HuH-7 (cell line): ENCODE data around the gene RASGEF1C.
"Not testable (repeated sequence)": the region's sequence is repeated elsewhere in the genome, so short reads cannot be mapped to it uniquely, and the experiment has no call there.

Source experiments
- DNase-seq: peaks from one replicate; pipeline ENCODE4 v3.0.0; 2011; ENCODE audit warnings: low spot score

Gene RASGEF1C

DNA sequence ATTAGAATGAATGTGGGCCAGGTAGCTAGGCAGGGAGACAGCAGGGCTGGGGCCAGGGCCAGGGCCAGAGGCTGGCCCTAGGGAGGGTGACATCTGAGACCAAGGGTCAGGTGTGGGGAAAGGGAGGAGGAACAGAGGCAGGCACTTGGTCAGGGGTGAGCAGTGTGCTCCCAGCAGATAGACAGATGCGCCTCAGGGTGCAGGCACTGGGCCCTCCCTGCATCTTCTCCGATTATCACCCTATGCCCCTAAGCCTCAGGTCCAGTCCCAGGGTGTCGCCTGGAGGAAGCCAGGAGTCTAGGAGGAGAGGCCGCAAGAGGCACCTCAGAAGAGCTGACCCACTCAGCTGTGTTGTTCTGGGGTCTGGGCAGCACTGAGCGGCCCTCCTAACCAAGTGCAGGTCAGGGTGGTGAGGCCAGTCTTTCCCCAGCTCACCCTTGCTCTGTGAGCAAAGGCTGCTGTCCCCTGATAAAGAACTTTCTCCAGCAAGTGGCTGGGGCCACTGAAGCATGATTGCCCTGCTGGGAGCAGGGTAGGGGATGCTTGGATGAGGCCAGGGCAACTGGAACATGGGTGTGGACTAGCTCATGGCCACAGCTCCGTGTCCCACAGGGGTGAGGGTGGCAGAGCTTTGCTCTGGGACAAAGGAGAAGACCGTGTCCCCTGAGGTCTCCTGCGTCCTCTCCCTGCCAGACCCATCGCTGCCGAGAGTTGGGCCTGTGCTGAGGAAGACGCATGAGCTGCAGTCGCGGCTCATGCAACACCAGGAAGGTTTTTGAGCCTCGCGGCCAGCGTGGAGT lies 2.1 kb upstream of the RASGEF1C start:
- no peak for DNase-seq

DNA sequence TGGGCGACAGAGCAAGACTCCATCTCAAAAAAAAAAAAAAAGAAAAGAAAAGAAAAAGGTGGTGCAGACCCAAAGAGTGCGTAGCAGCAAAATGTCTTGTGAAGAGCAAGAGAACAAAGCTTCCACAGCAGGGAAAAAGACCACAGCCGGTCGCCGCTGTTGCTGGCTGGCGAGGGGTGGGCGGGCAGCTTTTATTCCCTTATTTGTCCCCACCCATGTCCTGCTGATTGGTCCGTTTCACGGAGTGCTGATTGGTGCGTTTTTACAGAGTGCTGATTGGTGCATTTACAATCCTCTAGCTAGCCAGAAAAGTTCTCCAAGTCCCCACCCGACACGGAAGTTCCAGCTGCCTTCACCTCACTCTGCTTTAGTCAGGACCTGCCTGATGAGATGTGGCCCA lies 1.1 kb upstream of the RASGEF1C start:
- not testable (repeated sequence) for DNase-seq

DNA sequence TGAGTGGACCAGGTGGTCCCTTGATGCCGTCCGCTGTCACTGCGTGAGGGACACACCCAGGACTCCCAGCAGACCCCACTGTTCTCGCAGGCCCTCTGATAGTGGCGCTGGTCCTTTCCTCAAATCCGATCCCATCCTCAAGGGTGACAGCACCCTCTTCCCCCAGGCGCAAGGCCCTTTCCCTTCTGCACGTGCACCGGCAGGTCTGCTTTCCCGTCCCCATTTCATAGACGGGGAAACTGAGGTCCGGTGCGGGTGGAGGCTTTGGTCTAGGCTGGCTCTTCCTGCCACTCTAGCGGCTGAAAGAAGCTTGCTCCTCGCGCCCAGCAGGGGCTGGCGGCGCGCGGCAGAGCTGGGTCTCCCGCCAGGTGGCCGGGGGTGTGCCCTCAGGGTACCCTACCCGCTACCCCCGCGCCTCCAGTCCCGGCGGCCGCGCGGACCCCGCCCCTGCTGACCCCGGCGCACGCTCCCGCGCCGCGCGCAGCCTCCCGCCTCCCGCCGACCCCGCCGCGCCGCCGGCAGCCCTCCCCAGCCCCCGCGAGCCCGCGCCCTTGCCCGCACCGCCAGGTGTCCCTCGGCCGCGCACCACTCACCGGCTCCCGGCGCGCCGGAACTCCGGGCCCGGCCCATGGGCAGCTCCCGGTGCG lies 453 bp downstream of the RASGEF1C start:
- peak; percentile 75 for DNase-seq

DNA sequence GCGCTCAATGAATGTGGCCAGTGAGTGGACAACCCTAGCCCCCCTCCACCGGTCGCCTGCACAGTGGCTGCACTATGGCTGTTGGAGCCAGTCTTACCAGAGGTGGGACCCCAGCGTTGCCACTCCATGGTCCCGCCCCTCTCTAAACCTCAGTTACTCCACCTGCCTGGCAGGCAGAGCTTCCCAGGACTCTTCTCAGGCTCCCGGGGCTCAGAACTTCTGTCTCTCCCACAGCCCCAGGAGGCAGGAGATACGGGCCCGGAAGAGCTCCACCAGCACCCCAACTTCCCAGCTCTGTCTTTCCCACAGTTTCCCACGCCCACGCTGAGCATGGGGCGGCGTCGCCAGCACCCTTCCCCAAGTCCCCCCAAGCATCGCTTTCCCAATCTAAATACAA lies 975 bp downstream of the RASGEF1C start:
- DNase-seq = no peak

DNA sequence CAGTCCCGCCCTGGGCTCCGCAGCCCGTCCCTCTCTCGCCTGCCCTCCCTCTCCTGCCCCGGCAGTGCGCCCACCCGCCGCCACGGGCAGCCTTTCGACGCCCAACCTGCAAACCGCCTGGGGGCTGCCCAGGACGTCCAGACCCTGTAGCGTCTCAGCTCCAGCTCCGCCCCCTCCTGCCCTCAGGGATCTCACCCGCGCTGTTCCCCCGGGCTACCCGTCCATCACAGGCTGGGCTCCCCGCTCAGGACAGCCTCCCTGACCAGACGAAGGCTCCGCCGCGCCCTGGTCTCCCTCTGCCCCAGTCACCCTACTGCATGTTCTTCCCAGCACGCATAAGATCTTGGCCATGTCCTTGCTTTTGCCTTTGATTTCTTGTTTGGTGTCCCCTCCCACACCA lies 1.4 kb downstream of the RASGEF1C start:
- DNase-seq = no peak

DNA sequence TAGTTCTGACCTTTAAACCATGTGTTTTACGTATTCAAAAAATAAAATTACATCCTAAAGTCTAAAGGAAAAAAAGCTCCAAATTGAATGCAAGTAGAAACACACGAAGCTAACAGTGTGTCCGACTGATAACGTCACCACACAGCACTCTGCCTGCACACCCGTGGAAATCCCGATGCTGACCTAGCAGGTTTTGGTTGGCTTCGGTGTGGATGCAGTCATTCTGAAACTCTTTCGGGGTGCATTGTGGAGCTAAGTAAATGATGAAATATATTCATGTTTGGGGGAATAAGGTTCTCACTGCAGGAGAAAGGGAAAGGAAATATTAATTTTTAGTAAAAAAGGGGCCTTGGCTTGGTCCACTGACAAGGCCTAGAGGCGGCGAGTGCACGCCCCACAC lies 2.0 kb downstream of the RASGEF1C start:
- DNase-seq = no peak

DNA sequence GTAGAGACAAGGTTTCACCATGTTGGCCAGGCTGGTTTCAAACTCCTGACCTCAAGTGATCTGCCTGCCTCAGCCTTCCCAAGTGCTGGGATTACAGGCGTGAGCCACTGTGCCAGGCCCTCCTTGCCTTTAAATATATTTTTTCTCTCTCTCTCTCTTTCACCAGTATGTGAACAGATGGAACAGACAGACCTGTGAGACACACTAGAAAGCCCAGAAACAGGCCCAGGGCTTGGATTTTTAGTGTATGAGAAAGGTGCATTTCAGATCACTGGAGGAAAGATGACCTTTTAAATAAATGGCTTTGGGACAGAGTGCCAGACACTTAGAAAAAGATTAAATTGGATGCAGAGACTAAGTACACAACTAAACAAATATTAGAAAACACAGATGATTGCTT lies 3.1 kb downstream of the RASGEF1C start:
- no peak for DNase-seq

DNA sequence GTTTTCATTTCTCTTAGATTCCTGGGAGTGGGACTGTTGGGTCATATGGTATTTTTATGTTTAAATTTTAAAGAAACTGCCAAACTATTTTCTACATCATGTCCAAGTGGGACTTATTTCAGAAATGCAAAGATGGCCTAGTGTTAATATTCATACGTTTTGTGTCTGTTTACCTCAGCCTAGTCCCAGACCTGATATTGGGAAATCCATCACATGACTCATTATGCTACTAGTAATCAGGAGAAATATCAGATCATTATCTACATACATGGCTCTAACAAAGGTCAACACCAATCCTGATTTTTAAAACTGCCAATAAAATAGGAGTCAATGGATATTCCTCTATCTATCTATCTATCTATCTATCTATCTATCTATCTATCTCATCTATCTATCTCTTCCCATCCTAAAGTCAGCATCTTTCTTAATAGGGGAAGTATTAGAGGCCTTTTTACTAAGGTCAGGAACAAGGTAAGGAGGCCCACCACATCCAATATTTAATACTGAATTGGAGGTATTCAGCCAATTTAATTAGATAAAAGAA lies 4.7 kb downstream of the RASGEF1C start:
- DNase-seq = no peak

DNA sequence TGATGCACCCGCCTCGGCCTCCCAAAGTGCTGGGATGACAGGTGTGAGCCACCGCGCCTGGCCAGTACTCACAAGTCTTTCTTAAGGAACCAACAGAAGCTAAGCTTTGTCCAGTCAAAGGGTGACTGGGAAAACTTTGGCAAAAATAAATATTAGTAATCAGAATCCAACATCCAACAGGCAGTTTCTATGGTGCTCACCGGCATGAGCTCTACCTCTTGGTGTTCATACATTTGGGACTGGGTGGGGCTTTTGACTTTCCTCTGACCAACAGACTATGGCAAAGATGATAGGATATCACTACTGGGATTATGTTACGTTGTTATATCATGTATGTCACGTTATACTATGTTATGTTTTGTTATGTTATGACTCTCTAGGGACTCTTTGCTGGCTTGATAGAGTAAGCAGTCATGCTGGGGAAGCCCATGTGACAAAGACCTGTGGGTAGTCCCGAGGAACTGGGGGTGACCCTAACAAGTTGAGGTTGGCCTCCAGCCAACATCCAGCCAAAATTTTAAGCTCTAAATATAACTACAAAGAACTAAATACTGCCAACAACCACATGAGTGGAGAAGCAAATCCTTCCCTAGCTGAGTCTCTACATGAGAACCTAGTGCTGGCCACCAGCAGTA lies 6.0 kb downstream of the RASGEF1C start:
- DNase-seq = no peak

DNA sequence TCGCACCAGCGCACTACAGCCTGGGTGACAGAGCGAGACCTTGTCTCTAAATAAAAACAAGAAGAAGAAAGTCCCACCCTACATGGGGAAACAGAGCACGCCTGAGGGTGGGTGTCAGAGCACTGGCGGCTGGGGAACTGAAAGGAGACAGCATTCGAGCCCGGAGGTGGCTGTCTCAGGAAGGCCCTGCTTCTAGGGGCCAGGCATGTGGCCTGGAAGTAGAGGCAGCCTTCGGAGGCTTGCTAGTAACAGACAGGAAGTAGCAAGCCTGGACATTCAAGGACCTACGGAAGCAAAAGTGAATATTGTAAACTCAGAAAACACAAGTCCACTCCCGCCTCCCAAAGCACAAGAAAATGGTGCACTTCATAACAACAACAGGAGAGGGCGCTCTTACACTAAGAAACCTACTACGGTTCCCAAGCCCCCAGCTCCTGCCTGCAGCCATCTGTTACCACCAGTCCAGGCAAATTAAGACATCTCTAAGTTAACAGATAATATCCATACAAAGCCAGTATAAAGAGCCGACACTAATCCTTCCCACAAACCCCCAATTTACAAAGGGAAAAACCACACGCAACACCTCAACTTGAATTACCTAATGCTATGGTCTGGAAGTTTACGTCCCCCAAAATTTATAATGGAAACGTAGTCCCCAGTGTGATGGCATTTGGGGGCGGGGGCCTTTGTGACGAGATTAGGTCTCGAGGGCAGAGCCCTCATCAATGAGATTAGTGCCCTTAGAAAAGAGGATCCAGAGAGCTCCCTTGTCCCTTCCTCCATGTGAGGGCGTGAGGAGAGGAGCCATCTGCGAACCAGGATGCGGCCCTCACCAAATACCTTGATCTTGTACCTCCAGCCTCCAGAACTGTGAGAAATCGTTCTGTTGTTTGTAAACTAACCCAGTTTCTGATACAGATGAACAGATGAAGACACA lies 7.7 kb downstream of the RASGEF1C start:
- DNase-seq = peak; percentile 81

DNA sequence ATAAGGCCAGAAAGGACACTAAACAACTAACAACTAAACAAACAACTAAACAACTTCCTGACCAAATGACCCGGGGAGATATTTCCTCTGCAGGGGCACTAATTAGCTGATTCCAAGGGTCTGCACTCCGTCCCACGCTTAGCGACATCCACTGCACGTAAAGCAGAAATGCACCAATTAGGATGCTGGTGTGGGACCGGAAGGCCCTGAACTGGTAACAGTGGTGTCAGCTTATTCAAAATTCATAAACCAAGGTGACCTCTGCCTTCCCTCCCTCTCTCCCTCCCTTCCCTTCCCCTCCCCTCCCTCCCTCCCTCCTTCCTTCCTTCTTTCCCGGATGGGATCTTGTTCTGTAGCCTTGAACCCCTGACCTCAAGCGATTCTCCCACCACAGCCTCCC lies 9.6 kb downstream of the RASGEF1C start:
- DNase-seq = no peak

DNA sequence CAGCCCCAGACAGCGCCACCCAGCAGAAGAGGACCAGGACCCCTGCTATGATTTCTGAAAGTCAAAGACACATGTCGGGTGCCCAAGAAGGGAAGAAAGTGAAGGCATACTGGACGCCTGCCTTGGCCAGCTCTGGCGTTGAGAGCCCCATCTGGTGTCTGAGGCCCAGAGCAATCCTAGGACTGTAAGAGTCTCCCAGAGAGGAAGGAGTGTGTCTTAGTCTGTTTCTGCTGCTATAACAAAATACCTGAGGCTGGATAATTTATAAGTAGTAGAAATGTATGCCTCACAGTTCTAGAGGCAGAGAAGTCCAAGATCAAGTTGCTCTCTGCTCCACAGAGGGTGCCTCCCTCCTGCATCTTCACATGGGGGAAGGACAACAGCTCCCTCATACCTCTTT lies 10.8 kb downstream of the RASGEF1C start:
- DNase-seq = no peak

DNA sequence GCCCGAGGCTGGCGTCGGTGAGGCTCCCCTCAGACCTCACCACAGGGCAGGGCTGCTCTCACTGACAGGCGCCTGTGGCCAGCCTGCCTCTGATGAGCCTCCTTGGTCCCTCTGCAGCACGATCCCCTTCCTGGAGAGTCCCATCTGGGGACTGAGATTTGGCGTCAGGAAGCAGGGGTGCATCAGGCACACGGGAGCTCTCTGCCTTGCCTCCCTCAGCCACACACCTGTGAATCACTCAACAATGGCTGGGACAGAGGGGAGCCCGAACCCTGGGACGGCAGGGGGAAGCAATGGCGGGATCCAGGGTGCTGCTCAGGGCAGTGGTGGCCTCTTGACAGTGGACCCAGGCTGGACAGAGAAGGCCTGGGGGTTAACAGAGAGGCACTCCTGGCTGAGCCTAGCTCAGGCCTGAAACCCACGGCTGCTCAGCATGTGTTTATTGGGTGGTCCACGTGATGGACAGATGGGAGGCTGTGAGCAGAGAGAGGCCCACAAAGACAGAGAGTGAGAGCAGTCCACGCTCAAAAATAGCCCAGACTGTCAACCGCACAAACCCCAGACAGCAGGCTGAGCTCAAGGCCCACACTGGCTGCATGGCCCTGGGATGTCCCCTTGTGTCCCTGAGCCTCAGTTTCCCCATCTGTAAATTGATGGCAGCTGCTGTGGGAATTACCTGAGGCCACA lies 11.9 kb downstream of the RASGEF1C start:
- DNase-seq = no peak

DNA sequence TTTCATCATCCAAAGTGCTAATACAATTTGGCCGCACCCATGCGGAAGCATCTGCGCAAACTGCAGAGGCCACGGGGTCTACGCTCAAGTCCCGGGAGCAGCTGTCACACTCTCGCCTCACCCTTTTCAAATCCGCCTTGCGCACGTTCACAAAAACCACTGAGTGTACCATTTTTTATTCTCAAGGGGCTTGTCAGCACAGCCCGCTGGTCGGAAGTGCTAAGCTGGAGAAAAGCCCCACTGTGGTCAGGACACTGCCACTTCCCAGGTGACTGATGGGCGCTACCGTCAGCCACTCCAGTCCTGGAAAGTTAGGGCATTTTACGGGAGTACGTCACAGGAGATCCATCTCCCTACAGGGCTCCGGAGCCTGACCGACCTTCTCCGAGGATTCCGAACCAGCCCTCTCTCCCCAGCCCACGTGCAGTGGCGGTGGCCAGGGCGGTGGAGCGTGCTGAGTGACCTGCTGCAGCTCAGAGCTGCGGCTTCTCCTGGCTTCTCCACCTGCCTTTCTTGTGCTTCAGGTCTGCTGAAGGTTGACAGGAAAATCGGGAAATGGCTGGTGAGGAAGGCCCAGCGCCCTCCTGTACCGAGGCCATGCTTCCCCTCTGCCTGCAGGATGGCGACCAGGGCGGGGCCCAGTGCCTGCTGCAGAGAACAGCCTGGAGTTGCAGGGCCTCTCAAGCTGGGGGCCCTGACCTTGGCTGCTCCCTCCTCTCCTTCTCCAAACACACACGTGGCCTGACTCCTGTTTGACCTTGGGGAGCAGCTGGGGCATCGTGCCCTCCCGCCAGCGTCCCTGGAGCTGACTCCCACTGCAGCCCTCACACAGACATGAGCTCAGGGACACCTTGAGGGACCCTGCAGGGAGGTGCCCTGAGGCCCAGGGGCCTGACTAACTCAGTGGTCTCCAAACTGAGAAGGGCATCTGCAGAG lies 14.3 kb downstream of the RASGEF1C start:
- no peak for DNase-seq

DNA sequence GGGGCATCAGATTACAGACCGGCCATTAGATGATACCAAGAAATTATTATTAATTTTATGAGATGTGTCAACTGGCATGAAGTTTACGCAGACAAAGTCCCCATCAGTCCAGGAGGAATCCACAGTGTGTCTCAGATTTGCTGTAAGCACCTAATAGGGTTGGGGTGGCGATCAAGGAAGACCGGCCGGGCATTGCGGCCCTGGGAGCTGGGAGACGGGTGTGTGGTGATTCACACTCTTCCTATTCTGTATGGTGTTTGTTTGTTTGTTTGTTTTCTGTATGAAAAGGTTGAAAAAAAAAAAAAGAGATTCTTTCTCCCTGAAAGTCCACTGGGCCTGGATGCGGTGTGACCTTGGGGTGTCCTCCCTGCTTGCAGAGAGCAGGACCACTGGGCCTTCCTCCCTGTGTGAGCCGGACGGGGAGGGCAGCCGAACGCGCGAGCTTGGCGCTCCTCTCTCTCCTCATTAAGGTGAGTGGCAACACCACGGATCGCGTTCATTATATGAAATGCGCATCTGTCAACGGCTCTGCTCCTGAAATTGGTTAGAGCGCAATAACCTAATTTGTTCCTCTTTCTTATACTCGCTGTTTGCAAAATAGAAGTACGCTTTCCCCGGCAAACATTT lies 15.1 kb downstream of the RASGEF1C start:
- DNase-seq = no peak

DNA sequence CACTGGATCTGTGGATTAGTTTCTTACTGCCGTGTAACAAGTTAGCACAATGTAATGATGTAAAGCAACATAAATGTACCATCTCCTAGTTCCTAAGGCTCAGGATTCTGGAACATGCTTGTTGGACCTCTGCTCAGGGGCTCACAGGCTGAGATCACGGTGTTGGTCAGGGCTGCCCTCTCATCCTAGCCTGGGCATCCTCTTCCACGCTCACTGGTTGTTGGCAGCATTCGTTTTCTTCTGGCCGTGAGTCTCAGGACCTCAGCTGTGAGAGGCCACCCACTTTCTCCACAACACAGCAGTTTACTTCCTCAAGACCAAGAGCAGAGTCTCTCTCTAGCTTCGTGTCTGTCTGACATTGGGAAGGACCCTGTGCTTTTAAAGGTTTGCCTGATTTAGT lies 17.3 kb downstream of the RASGEF1C start:
- DNase-seq = no peak

DNA sequence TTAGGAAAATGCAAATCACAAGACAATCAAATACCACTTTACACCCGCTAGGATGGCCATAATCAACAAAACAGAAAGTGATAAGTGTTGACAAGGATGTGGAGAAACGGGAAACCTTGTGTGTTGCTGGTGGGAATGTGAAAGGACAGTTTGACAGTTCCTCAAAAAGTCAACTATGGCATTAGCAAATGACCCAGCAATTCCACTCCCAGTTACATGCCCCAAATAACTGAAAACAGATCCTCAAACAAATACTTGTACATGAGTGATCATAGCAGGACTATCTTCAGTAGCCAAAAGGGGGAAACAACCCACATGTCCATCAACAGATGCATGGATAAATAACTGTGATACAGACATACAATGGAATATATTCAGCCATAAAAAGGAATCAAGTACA lies 21.2 kb downstream of the RASGEF1C start:
- no peak for DNase-seq

DNA sequence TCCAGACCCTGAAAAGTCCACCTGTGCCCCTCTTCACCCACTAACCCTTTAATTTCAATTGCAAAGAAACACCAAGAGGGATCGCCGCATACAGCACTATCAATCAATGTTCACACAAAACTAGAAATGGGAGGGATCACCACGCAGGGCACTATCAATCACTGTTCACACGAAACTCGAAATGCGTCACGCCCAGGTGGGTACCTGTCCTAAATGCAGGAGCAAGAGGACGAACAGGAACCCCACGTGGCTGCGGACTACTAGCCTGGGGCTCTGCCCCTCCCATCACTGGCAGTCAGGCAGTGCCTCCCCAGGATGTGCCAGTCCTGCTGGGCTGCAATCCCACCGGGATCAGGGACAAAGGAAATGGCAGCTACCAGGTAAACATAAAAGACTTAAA lies 28.2 kb downstream of the RASGEF1C start:
- no peak for DNase-seq

DNA sequence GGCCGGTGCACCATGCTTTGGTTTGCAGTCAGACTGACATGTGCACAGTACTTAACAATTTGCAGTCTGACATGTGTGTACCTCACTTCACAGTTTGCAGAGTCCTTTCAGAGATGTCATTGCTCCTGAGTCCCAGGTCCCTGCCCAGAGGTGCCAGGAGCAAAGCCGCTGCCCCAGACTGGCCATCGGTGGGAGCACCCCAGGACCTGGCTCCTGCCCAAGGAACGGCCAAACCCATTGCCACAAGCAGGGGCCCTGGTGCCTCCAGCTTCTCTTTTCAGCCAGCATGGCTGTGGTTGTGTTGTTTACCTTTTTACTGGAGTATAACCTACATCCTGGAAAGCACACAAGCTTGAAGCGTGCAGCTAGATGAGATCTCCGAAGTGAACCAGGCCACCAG lies 28.6 kb downstream of the RASGEF1C start:
- DNase-seq = no peak
